PC-9 (cell line): Measurements from ENCODE around the gene STX16. TPM values are rescaled to one million over a fixed set of nuclear protein-coding genes. Genes with fewer than 3 reads are reported as not detected.

Experiments
- Bru-seq: library from RNA; stranded (reverse); fragments of 400-500 nt; gene quantifications from one replicate; lab custom pipeline; 2021; lab: Mats Ljungman, UMichigan
- BruChase-seq, 2 experiments: library from RNA; stranded (reverse); fragments of 400-500 nt; gene quantifications; one replicate each; lab custom pipeline; 2021; lab: Mats Ljungman, UMichigan
- BruUV-seq: library from RNA; stranded (reverse); fragments of 400-500 nt; replicated peaks from 2 replicates; lab custom pipeline; 2021; lab: Mats Ljungman, UMichigan
- CTCF ChIA-PET: fragments of 300-600 bp; sonication (Branson Sonifier 250); formaldehyde crosslinking; loops from one replicate; lab custom pipeline; 2022; ENCODE audit warnings: antibody characterized with exemption; lab: Charles Lee
- POLR2A ChIA-PET: fragments of 300-600 bp; sonication (Branson Sonifier 250); formaldehyde crosslinking; loops from one replicate; lab custom pipeline; 2022; ENCODE audit warnings: antibody characterized with exemption; ENCODE audit not compliant: unreplicated experiment; lab: Charles Lee
- DNase-seq, 2 experiments: peaks; one replicate each; pipeline versions ENCODE4 v3.0.0 to v3.0.0-alpha.2; 2015 to 2022; ENCODE audit warnings: mixed read lengths in 1 of 2
- H2AFZ ChIP-seq: fragments of 200-600 bp; sonication (generic); 2 replicates; pipeline ENCODE4 v1.8.1; 2017; ENCODE audit warnings: antibody characterized with exemption
- H3F3A ChIP-seq: fragments of 200-600 bp; sonication (generic); 2 replicates; pipeline ENCODE4 v1.8.1; 2017; ENCODE audit warnings: antibody characterized with exemption, mild to moderate bottlenecking, low read depth; ENCODE audit not compliant: insufficient read depth
- H3K27ac ChIP-seq: fragments of 200-600 bp; sonication (generic); 2 replicates; pipeline ENCODE4 v1.6.1; 2016; ENCODE audit warnings: mixed run types
- H3K27me3 ChIP-seq: fragments of 200-600 bp; sonication (generic); 2 replicates; pipeline ENCODE4 v1.6.1; 2016; ENCODE audit warnings: low read depth, mixed run types; ENCODE audit not compliant: insufficient read depth
- H3K36me3 ChIP-seq: fragments of 200-600 bp; sonication (generic); 2 replicates; pipeline ENCODE4 v1.6.1; 2016; ENCODE audit warnings: low read depth, mixed run types
- H3K4me1 ChIP-seq: fragments of 200-600 bp; sonication (generic); replicated peaks from 2 replicates; pipeline ENCODE4 v1.6.1; 2016; ENCODE audit warnings: mixed run types; ENCODE audit not compliant: insufficient read depth
- H3K4me2 ChIP-seq: fragments of 200-600 bp; sonication (generic); 2 replicates; pipeline ENCODE4 v1.6.1; 2017; ENCODE audit warnings: mixed run types
- H3K4me3 ChIP-seq: fragments of 200-600 bp; sonication (generic); 2 replicates; pipeline ENCODE4 v1.6.1; 2016; ENCODE audit warnings: mixed run types
- H3K79me2 ChIP-seq: fragments of 200-600 bp; sonication (generic); 2 replicates; pipeline ENCODE4 v1.6.1; 2017; ENCODE audit warnings: low read depth, mixed run types
- H3K9me2 ChIP-seq: fragments of 200-600 bp; sonication (generic); 2 replicates; pipeline ENCODE4 v1.8.1; 2017; ENCODE audit warnings: mild to moderate bottlenecking; ENCODE audit not compliant: insufficient read depth
- H3K9me3 ChIP-seq: fragments of 200-600 bp; sonication (generic); 2 replicates; pipeline ENCODE4 v1.8.1; 2016; ENCODE audit warnings: low read depth; ENCODE audit not compliant: insufficient read depth
- H4K20me1 ChIP-seq: fragments of 200-600 bp; sonication (generic); 2 replicates; pipeline ENCODE4 v1.8.1; 2017; ENCODE audit not compliant: insufficient read depth
- EZH2 ChIP-seq: fragments of 200-600 bp; sonication (generic); IDR thresholded peaks from 2 replicates; pipeline ENCODE4 v1.8.0; 2017; ENCODE audit warnings: antibody characterized with exemption, low read depth
- intact Hi-C: fragments of 100-400 bp; cut with micrococcal nuclease; formaldehyde crosslinking; loops from one replicate; pipeline ENCODE4 v1.10.0; 2022; ENCODE audit not compliant: unreplicated experiment
- long read RNA-seq: library from polyadenylated mRNA; stranded (forward); transcript quantifications from one replicate; pipeline ENCODE4 v2.0.0, GENCODE V29; 2022
- total RNA-seq: library from RNA; stranded (reverse); gene quantifications from 2 replicates; pipeline ENCODE4 v1.2.3, GENCODE V29; 2021
- TF ChIP-seq, protein P1 (sequence below): fragments of 200-600 bp; sonication (generic); conservative IDR thresholded peaks from 2 replicates; pipeline ENCODE4 v1.6.1; 2017; ENCODE audit warnings: mixed run types, antibody characterized with exemption, mild to moderate bottlenecking, moderate library complexity

The STX16 gene, protein sequence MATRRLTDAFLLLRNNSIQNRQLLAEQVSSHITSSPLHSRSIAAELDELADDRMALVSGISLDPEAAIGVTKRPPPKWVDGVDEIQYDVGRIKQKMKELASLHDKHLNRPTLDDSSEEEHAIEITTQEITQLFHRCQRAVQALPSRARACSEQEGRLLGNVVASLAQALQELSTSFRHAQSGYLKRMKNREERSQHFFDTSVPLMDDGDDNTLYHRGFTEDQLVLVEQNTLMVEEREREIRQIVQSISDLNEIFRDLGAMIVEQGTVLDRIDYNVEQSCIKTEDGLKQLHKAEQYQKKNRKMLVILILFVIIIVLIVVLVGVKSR
- total RNA-seq (76.3 and 85.5 TPM in 2 replicates), Bru-seq, nascent RNA (percentile 96 among the genes with signal in this experiment), BruChase-seq, experiment 1, labeled RNA remaining after a 2-hour chase (percentile 100 among the genes with signal in this experiment), BruChase-seq, experiment 2, labeled RNA remaining after a 6-hour chase (percentile 99 among the genes with signal in this experiment)
- long read RNA-seq, full-length matches to known transcripts: 13 of 16 reads
- long read RNA-seq, partial matches to known transcripts: 1 of 16 reads
- long read RNA-seq, other reads (novel, unspliced or antisense): 2 of 16 reads

DNA sequence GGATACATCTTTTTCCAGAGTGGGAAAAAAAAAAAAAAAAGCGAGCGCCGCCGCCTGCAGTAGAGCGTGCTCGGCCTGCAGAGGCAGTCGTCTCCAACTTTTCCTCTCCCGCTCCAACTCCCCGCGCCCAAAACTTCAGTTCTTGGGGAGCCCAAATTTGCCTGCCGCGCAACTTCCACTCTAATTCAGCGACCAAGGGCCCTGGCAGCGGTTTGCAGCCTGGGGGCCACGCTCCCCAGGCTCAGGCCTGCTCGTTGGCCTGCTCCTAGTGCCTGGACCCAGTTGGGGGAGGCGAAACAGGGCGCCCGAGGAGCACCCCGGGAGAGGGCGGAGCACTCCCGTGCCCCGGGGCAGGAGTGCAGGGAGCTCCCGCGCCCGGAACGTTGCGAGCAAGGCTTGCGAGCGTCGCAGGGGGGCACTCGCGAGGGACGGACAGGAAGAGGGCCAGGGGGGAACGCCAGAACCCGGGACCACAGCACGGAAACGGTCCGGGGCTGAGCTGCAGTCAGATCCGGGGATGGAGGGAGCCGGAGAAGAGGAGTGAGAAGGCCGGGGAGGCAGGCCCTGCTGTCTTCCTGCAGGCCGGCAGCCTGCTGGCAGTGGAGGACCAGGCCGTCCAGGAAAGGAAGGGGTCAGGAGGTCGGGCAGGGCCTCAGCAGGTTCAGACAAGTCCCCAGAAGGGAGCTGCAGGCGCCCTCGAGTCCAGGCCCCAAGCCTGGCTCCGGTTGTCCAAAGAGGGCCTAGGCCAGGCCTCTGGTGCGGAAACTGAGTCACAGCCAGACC, at the start of gene STX16:
STX16 (plus strand) TSS at position 508 of the 783 bp plus-strand sequence. CDS start 724 bp downstream, outside the sequence.
- intact Hi-C loops: loop anchor here (1.0 to 10.0 kb wide), 6 partner anchors 40 to 414 kb away; partner anchors contain the start of genes APCDD1L, GNAS and GNAS-AS1
- Histone ChIP-seq H3F3A (peaks cover 5% of the 10 kb centered on the region; the same call in 1 of the 2 replicates), H3K4me3 (peak within 1 kb of the TSS; percentile 95), H4K20me1 (peaks cover 24% of the 10 kb centered on the region; the same call in 1 of the 2 replicates), H2AFZ (peak within 1 kb of the TSS; percentile 89), H3K4me1 (peaks cover 25% of the 10 kb centered on the region), H3K9me2 (no peaks in the 10 kb centered on the region), H3K9me3 (no peaks in the 10 kb centered on the region), H3K27me3 (no peaks in the 10 kb centered on the region), H3K27ac (peak within 1 kb of the TSS; percentile 77), H3K4me2 (peak within 1 kb of the TSS; percentile 83), H3K79me2 (peaks cover 49% of the 10 kb centered on the region), H3K36me3 (peaks cover 9% of the 10 kb centered on the region)
- POLR2A ChIA-PET: interaction anchor here (0.5 to 1.1 kb wide), 9 partner anchors 28 to 1043 kb away, joined by 3 to 15 read pairs (median 4); partner anchors contain the start of gene VAPB
- TF ChIP-seq, protein P1, sequence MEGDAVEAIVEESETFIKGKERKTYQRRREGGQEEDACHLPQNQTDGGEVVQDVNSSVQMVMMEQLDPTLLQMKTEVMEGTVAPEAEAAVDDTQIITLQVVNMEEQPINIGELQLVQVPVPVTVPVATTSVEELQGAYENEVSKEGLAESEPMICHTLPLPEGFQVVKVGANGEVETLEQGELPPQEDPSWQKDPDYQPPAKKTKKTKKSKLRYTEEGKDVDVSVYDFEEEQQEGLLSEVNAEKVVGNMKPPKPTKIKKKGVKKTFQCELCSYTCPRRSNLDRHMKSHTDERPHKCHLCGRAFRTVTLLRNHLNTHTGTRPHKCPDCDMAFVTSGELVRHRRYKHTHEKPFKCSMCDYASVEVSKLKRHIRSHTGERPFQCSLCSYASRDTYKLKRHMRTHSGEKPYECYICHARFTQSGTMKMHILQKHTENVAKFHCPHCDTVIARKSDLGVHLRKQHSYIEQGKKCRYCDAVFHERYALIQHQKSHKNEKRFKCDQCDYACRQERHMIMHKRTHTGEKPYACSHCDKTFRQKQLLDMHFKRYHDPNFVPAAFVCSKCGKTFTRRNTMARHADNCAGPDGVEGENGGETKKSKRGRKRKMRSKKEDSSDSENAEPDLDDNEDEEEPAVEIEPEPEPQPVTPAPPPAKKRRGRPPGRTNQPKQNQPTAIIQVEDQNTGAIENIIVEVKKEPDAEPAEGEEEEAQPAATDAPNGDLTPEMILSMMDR: peak; percentile 87
- no peak for TF ChIP-seq EZH2
- CTCF ChIA-PET: interaction anchor here (0.6 to 0.7 kb wide), 3 partner anchors 170 to 751 kb away, joined by 3 to 4 read pairs (median 4); no protein-coding TSS in a partner anchor
- peak; percentile 88 to 93 for DNase-seq
- BruUV-seq: no TSS peak

GRCh38 chr20:58602124-58602523, 49.0 kb upstream of the STX16 start:
- Histone ChIP-seq H3K36me3 (no peaks in the 10 kb centered on the region), H3K9me3 (no peaks in the 10 kb centered on the region), H3K4me2 (no peak overlapping the region), H3K4me1 (no peaks in the 10 kb centered on the region), H3F3A (no peaks in the 10 kb centered on the region), H3K4me3 (no peak overlapping the region), H2AFZ (no peak overlapping the region), H3K79me2 (no peaks in the 10 kb centered on the region), H3K9me2 (no peaks in the 10 kb centered on the region), H4K20me1 (no peaks in the 10 kb centered on the region), H3K27me3 (no peaks in the 10 kb centered on the region), H3K27ac (no peak overlapping the region)
- no peak for DNase-seq
- intact Hi-C loops: no loop called here
- ChIA-PET POLR2A (no interaction called here), CTCF (interaction anchor here (0.5 kb wide), 1 partner anchor 101 kb away, joined by 3 read pairs; no protein-coding TSS in a partner anchor)
- TF ChIP-seq, protein P1: no peak
- TF ChIP-seq EZH2: no peak
- no TSS peak for BruUV-seq

GRCh38 chr20:58603721-58604120, 47.4 kb upstream of the STX16 start:
- H3K4me1 ChIP-seq: no peaks in the 10 kb centered on the region
- intact Hi-C loops: no loop called here
- H3K79me2 ChIP-seq: no peaks in the 10 kb centered on the region
- CTCF ChIA-PET: no interaction called here
- no peaks in the 10 kb centered on the region for H3F3A ChIP-seq
- H3K36me3 ChIP-seq: no peaks in the 10 kb centered on the region
- no peak for DNase-seq
- H2AFZ ChIP-seq: no peak overlapping the region
- H4K20me1 ChIP-seq: no peaks in the 10 kb centered on the region
- no peak overlapping the region for H3K27ac ChIP-seq
- no TSS peak for BruUV-seq
- H3K4me2 ChIP-seq: no peak overlapping the region
- POLR2A ChIA-PET: no interaction called here
- H3K9me2 ChIP-seq: no peaks in the 10 kb centered on the region
- H3K4me3 ChIP-seq: no peak overlapping the region
- H3K9me3 ChIP-seq: no peaks in the 10 kb centered on the region
- no peaks in the 10 kb centered on the region for H3K27me3 ChIP-seq
- no peak for TF ChIP-seq EZH2
- TF ChIP-seq, protein P1: no peak
